Measurements from ENCODE around the gene ZNF611.
"Not testable (repeated sequence)": the region's sequence is repeated elsewhere in the genome, so short reads cannot be mapped to it uniquely, and the experiment has no call there.

Gene ZNF611

DNA sequence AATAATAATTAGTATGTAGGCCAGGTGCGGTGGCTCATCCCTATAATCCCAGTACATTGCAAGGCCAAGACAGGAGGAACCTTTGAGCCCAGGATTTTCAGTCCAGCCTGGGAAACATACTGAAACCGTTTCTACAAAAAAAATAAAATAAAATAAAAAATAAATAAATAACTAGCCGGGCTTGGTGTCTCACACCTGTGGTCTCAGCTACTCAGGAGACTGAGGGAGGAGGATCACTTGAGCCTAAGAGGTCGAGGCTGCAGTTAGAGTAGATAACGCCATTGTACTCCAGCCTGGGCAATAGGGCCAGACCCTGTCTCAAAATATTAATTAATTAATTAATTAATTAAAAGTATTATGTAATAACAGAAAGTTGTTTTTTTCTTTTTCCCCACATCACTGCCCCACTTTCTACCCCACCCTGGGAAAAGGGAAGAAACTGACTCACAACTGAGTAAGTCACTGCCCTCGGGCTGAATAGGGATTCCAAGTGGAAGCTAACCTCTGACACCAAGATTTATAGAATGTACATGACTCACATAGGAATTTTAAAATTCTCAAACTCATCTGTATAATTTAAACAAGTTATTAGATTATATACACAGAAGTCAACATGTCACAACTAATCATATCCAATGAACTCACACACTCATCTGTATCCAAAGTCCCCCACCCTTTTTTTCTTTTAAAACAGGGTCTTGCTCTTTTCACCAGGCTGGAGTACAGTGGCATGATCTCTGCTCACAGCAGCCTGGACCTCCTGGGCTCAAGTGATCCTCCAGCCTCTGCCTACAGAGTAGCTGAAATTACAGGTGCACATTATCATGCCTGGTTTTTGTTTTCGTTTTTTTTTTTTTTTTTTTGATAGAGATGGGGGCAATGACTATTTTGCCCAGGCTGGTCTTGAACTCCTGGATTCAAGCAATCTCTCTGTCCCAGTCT is 12.5 kb downstream of the ZNF611 start:
- DNase-seq (ENCODE audit: low read depth, low spot score), result no peak
- no peak overlapping the region for H3K4me3 ChIP-seq (ENCODE audit: low read length)

DNA sequence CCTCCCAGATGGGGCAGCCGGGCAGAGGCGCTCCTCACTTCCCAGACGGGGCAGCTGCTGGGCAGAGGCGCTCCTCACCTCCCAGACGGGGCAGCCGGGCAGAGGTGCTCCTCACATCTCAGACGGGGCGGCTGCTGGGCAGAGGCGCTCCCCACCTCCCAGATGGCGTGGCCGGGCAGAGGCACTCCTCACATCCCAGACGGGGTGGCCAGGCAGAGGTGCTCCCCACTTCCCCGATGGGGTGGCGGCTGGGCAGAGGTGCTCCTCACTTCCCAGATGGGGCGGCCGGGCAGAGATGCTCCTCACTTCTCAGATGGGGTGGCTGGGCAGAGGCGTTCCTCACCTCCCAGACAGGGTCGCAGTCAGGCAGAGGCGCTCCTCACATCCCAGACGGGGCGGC is 14.3 kb downstream of the ZNF611 start:
- not testable (repeated sequence) for DNase-seq (ENCODE audit: low read depth, low spot score); H3K4me3 ChIP-seq (ENCODE audit: low read length)

DNA sequence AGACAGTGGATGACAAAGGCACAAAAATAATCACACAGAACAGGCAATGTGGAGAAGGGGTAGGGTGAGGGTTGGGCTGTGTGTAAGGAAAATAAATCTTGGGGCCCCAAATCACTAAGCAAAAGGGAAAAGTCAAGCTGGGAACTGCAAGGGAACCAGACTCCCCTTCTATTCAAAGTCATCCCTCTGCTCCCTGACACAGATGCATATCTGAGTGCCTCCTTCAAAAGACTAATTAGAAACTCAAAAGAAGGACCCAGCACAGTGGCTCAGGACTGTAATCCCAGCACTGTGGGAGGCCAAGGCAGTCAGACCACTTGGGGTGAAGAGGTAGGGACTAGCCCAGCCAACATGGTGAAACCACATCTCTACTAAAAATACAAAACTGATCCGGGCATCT is 18.3 kb downstream of the ZNF611 start:
- no peak overlapping the region for H3K4me3 ChIP-seq (ENCODE audit: low read length)
- no peak for DNase-seq (ENCODE audit: low read depth, low spot score)

DNA sequence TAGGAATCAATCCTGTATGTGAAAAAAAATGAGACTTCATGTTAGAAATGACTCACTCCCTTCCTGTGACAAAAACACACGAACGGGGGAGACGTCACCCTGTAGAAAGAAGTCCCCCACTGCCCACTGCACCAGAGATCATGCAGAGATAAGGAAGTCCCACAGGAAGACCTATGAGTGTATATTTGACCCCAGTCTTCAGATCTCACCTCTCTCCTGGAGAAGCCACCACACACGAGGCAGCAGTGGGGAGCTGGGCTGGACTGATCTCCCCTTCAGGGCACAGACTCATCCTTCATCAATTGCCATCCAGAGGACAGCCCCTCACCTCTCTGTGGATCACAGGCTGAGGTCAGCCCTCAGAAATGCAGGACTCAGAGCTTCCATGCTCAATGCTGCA is 18.9 kb downstream of the ZNF611 start:
- not testable (repeated sequence) for DNase-seq (ENCODE audit: low read depth, low spot score); H3K4me3 ChIP-seq (ENCODE audit: low read length)

- DNase-seq (ENCODE audit: low read depth, low spot score), result not testable (repeated sequence)
Measured at GRCh38 chr19:52715330-52715729, 19.5 kb downstream of the ZNF611 start.

DNA sequence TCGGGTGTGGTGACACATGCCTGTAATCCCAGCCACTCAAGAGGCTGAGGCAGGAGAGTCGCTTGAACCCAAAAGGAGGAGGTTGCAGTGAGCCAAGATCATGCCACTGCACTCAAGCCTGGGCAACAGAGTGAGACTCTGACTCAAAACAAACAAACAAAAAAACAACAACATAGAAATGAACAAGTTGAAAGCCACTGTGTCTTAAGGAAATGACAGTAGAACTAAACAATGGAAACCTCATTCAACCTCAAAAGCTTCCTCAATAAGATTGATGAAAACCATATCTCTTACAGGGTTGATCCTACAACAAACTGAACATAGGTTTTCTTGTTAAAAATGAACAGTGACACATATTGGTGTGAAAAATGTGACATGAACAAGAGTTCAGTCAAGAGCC is 21.8 kb downstream of the ZNF611 start:
- DNase-seq (ENCODE audit: low read depth, low spot score); H3K4me3 ChIP-seq (ENCODE audit: low read length): not testable (repeated sequence)

More at GRCh38 chr19:52715330-52715729, 19.5 kb downstream of the ZNF611 start:
- not testable (repeated sequence) for H3K4me3 ChIP-seq (ENCODE audit: low read length)

GRCh38 chr19:52711661-52712060 is 23.2 kb downstream of the ZNF611 start:
- DNase-seq (ENCODE audit: low read depth, low spot score); H3K4me3 ChIP-seq (ENCODE audit: low read length): not testable (repeated sequence)

DNA sequence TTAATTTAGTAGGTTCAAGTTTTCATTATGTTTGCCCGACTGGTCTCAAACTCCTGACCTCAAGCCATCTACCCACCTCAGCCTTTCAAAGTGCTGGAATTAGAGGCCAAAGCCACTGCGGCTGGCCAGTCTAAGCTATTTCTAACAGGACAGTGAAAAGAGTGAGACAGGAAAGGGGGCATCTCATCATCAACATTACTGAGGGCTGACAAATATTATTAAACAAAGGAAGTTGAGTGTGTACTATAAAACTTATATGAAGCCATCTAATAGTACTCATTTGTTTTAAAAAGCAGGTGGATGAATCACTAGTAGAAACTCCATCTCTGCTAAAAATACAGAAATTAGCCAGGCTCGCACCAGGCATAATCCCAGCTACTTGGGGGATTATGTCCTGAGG is 24.3 kb downstream of the ZNF611 start:
- no peak for DNase-seq (ENCODE audit: low read depth, low spot score)
- H3K4me3 ChIP-seq (ENCODE audit: low read length), result no peak overlapping the region

- not testable (repeated sequence) for H3K4me3 ChIP-seq (ENCODE audit: low read length); DNase-seq (ENCODE audit: low read depth, low spot score)
Measured at GRCh38 chr19:52705615-52706014, 29.2 kb downstream of the ZNF611 start.

GRCh38 chr19:52703917-52704316 is 30.9 kb downstream of the ZNF611 start:
- DNase-seq (ENCODE audit: low read depth, low spot score), result no peak
- H3K4me3 ChIP-seq (ENCODE audit: low read length), result no peak overlapping the region

- H3K4me3 ChIP-seq (ENCODE audit: low read length), result no peak overlapping the region
- no peak for DNase-seq (ENCODE audit: low read depth, low spot score)
Measured at GRCh38 chr19:52700673-52701072, 34.2 kb downstream of the ZNF611 start.

- not testable (repeated sequence) for H3K4me3 ChIP-seq (ENCODE audit: low read length); DNase-seq (ENCODE audit: low read depth, low spot score)
Measured at GRCh38 chr19:52699555-52699954, 35.3 kb downstream of the ZNF611 start.

GRCh38 chr19:52695996-52696395 is 38.8 kb downstream of the ZNF611 start:
- no peak for DNase-seq (ENCODE audit: low read depth, low spot score)

DNA sequence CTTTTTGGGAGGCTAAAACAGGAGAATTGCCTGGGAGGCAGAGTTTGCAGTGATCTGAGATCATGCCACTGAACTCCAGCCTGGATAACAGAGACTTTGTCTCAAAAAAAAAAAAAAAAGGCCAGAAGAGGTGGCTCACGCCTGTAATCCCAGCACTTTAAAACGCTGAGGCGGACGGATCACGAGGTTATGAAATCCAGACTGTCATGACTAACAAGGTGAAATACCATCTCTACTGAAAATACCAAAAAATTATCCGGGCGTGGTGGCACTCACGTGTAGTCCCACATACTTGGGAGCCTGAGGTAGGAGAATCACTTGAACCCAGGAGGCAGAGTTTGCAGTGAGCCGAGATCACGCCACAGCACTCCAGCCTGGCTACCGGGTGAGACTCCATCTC is 39.9 kb downstream of the ZNF611 start:
- no peak overlapping the region for H3K4me3 ChIP-seq (ENCODE audit: low read length)
- DNase-seq (ENCODE audit: low read depth, low spot score), result no peak

More at GRCh38 chr19:52695996-52696395, 38.8 kb downstream of the ZNF611 start:
- no peak overlapping the region for H3K4me3 ChIP-seq (ENCODE audit: low read length)

GRCh38 chr19:52694281-52694680 is 40.6 kb downstream of the ZNF611 start:
- not testable (repeated sequence) for H3K4me3 ChIP-seq (ENCODE audit: low read length); DNase-seq (ENCODE audit: low read depth, low spot score)

- no peak for DNase-seq (ENCODE audit: low read depth, low spot score)
- H3K4me3 ChIP-seq (ENCODE audit: low read length), result no peak overlapping the region
Measured at GRCh38 chr19:52692431-52693008, 42.3 kb downstream of the ZNF611 start.

DNA sequence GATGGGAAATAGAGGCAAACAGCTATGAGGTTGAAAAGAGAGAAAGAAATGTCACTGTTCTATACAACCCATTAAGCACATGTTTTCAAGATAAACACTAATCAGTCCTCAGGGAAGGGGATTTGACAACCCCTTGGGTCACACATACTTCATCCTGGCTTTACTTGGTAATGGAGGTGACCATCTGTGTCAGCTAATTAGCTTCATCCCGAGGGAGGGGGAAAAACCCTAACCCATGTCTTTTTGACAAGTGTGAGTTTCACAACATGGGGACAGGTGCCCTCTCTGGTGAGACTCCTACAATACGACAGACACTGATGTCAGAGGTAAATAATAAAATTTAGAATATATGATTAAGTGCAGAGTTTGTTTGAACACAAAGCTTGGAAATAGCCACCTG is 43.1 kb downstream of the ZNF611 start:
- H3K4me3 ChIP-seq (ENCODE audit: low read length), result no peak overlapping the region
- DNase-seq (ENCODE audit: low read depth, low spot score), result no peak

DNA sequence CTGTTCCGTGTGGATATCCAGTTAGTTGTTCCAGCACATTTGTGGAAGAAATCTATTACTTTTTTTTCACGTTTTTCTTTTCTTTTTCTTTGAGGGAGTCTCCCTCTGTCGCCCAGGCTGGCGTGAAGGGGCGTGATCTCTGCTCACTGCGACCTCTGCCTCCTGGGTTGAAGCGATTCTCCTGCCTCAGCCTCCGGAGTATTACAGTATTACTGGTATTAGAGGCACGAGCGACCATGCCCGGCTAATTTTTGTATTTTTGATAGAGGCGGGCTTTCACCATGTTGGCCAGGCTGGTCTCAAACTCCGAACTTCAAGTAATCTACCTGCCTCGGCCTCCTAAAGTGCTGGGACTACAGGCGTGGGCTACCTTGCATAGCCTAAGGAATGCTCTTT is 43.6 kb downstream of the ZNF611 start:
- no peak for DNase-seq (ENCODE audit: low read depth, low spot score)
- H3K4me3 ChIP-seq (ENCODE audit: low read length), result no peak overlapping the region

DNA sequence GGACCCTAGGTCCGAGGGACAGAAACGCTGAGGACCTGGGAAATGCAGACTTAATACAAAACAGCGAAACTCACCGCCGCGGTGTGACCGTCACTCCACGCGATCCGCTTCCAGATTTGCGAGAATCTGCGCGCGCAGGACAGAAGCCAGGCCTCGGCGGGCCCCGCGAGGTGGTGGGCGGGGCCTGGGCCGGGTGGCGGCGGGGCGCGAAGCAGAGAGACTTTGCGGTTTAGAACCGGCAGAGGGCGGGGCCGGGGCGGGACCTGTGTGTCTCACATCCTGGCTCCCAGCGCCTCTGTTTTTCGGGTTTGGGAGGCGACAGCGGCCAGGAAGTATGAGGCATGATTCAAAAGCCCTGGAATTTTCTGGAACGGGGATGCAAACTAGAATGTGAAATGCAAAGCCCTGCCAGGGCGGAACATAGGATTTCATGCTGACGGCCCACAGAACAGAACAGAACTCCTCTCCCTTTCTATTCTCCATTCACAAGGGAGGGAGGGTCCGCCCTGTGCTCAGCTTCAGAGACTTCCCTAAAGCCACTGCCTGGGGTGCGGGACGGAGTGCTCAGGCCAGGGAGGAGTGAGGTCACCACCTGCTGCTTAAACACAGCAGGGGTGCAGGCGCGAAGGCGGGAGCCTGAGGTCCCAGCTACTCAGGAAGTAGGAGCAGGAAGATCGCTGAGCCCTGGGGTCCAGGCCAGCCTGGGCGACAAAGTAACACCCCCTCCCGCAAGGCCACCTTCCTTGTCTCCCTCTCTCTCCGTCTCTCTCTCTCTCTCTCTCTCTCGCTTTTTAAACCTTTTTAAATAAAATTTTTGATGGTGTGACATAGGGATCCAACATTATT is 44.3 kb downstream of the ZNF611 start:
- peak overlapping the region; percentile 93 for H3K4me3 ChIP-seq (ENCODE audit: low read length)
- DNase-seq (ENCODE audit: low read depth, low spot score), result peak; percentile 78

All from Jurkat, Clone E6-1 (cell line).